ENCODE data around the gene SOBP.
"Not testable (repeated sequence)": the region's sequence is repeated elsewhere in the genome, so short reads cannot be mapped to it uniquely, and the experiment has no call there.

SOBP gene

GRCh38 chr6:107510108-107510507 lies 20.2 kb downstream of the SOBP start:
- no peak for TF ChIP-seq CTCF (conservative IDR thresholded peaks at IDR 0.05; ENCODE audit: control insufficient read depth, insufficient read depth, low read depth, low read length)
- no peak overlapping the region for H3K4me3 ChIP-seq (ENCODE audit: control insufficient read depth, low read depth, low read length)
- no peak for DNase-seq (ENCODE audit: low read depth)

GRCh38 chr6:107511511-107511993 lies 21.6 kb downstream of the SOBP start:
- no peak for TF ChIP-seq CTCF (conservative IDR thresholded peaks at IDR 0.05; ENCODE audit: control insufficient read depth, insufficient read depth, low read depth, low read length)
- no peak for DNase-seq (ENCODE audit: low read depth)
- H3K4me3 ChIP-seq (ENCODE audit: control insufficient read depth, low read depth, low read length) = no peak overlapping the region

GRCh38 chr6:107513214-107513613 lies 23.3 kb downstream of the SOBP start:
- no peak for DNase-seq (ENCODE audit: low read depth)
- no peak overlapping the region for H3K4me3 ChIP-seq (ENCODE audit: control insufficient read depth, low read depth, low read length)
- no peak for TF ChIP-seq CTCF (conservative IDR thresholded peaks at IDR 0.05; ENCODE audit: control insufficient read depth, insufficient read depth, low read depth, low read length)

GRCh38 chr6:107515955-107516354 lies 26.0 kb downstream of the SOBP start:
- DNase-seq (ENCODE audit: low read depth) = no peak
- no peak for TF ChIP-seq CTCF (conservative IDR thresholded peaks at IDR 0.05; ENCODE audit: control insufficient read depth, insufficient read depth, low read depth, low read length)
- no peak overlapping the region for H3K4me3 ChIP-seq (ENCODE audit: control insufficient read depth, low read depth, low read length)

- TF ChIP-seq CTCF (conservative IDR thresholded peaks at IDR 0.05; ENCODE audit: control insufficient read depth, insufficient read depth, low read depth, low read length) = no peak
- H3K4me3 ChIP-seq (ENCODE audit: control insufficient read depth, low read depth, low read length) = no peak overlapping the region
- no peak for DNase-seq (ENCODE audit: low read depth)
Observed at GRCh38 chr6:107517274-107517673, 27.4 kb downstream of the SOBP start.

- not testable (repeated sequence) for H3K4me3 ChIP-seq (ENCODE audit: control insufficient read depth, low read depth, low read length)
Observed at GRCh38 chr6:107519224-107519623, 29.3 kb downstream of the SOBP start.

GRCh38 chr6:107520706-107521105 lies 30.8 kb downstream of the SOBP start:
- H3K4me3 ChIP-seq (ENCODE audit: control insufficient read depth, low read depth, low read length); DNase-seq (ENCODE audit: low read depth): not testable (repeated sequence)

More at GRCh38 chr6:107519224-107519623, 29.3 kb downstream of the SOBP start:
- not testable (repeated sequence) for DNase-seq (ENCODE audit: low read depth)

GRCh38 chr6:107523054-107523791 lies 33.3 kb downstream of the SOBP start:
- no peak for TF ChIP-seq CTCF (conservative IDR thresholded peaks at IDR 0.05; ENCODE audit: control insufficient read depth, insufficient read depth, low read depth, low read length)
- no peak for DNase-seq (ENCODE audit: low read depth)
- no peak overlapping the region for H3K4me3 ChIP-seq (ENCODE audit: control insufficient read depth, low read depth, low read length)
